NCI-H2196 treated with DMSO at 0.1 percent for 48 hours (cell line): Measurements from ENCODE around the gene ST6GALNAC6.
"Not testable (repeated sequence)": the region's sequence is repeated elsewhere in the genome, so short reads cannot be mapped to it uniquely, and the experiment has no call there.

Experiments
- DNase-seq: peaks from one replicate; lab custom pipeline; 2025; ENCODE audit not compliant: unreplicated experiment; lab: John Stamatoyannopoulos, UW

Gene ST6GALNAC6

DNA sequence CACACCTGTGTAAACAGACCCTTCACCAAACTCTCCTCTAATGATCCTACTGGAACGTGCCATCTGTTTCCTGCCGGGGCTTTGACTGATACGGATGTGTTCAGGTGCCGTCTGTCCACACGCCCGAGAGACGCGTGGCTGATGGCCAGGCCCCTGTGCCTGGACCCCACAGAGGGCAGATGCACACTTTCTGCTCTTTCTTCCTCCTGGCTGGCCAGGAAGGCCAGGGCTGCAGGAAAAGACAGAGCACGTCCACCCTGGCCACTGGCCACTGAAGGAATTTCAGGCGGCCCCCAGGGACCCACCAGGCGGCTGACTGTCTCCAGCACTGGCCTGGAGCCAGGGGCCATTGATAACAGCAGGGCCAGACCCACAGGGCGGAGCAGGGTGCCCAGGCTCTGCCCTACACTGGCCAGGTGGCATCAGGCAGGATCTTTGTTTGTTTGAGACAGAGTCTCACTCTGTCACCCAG is 41.3 kb downstream of the ST6GALNAC6 start:
- DNase-seq: no peak

DNA sequence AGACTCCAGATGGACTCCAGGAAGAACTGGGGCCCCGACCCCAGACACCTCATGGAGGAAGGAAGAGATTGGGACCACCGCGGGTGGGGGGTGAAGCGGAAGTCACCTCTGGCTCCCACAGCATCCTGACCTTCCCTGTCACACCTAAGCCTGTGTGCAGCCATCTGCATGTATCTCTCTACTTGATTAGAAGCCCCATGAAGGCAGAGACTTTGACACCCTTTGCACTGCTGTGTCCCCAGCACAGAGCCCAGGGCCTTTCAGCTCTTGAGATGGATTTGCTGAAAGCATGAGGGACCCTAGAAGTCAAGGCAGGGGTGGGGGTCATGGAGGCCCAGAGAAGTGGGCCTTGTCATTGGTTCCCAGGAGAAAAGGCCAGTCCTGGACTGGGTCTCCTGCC is 42.1 kb downstream of the ST6GALNAC6 start:
- no peak for DNase-seq

DNA sequence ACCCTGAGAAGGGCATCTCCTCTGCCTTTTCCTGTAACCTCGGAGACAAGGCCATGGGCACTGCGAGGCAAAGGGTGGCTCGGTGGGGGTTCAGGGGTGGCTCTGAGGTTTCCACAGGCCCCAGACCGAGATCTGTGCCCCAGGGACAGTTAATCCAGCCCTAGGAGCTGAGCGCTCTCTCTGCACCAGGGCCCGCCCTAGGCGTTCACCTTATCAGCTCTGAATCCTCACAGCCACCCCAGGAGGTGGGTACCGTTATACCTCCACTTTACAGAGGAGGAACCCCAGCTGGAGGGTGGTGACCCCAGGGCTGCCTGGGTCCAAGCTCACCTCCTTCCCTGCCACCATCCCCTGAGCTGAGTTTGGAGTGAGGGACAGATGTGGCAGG is 42.7 kb downstream of the ST6GALNAC6 start:
- DNase-seq: no peak

DNA sequence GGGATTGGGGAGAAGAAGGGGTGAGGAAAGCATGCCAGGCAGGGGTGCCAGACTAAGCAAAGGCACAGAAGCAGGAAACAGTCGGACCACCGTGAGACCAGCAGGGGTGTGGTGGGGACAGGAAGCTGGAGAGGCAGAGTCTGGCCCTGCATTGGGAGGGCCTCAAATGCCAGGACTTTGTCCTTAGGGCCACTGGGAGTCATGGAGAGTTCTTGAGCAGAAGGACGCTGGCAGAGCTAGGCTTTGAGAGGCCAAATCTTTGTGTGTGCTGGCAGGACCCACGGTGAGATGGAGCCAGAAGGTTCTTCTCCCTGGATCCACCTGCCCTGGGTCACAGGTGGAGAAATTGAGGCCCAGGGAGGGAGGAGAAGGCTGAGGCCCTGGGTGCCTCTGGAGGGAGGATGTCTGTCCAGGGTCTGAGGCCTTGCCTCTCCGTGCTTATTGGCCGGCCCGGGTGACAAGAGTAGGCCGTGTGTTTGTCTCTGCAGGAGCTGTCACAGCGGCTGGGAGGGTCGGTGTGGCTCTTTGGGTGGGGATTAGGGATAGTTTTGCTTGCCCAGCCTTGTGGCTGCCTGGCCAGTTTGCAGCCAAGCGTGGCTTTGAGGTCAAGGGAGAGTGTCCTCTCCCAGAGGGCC is 43.2 kb downstream of the ST6GALNAC6 start:
- no peak for DNase-seq

DNA sequence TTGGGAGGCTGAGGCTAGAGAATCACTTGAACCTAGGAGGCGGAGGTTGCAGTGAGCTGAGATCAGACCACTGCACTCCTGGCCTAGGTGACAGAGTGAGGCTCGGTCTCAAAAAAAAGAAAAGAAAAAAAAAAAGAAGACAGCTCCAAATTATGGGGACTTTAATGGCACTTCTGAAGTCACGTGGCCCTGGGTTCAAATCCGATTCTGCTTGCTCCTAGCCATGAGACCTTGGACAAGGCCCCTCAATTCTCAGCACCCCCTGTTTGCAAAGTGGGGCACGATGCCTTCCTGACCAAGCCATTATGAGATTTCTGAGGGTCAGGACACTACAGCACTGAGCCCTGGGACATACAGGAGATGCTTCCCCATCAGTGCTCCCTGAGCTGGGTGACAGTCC is 43.9 kb downstream of the ST6GALNAC6 start:
- no peak for DNase-seq

DNA sequence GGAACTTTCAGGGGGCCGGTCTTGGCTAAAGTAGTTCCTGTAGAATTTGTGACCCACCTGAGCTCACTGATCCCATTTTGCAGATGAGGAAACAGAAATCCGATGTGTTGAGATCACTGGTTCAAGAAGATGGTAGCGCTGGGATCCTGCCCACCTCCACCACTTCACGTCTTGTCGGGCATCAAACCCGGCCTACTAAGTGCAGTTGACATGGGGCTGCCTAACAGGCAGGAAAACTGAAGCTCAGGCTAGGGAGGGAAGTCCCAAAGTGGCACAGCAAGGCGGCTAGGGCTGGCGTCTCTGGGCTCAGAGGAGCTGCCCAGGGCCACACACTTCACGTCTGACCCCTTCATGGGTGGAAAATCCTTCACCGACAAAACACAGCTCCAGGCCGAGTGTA is 44.4 kb downstream of the ST6GALNAC6 start:
- DNase-seq: no peak

DNA sequence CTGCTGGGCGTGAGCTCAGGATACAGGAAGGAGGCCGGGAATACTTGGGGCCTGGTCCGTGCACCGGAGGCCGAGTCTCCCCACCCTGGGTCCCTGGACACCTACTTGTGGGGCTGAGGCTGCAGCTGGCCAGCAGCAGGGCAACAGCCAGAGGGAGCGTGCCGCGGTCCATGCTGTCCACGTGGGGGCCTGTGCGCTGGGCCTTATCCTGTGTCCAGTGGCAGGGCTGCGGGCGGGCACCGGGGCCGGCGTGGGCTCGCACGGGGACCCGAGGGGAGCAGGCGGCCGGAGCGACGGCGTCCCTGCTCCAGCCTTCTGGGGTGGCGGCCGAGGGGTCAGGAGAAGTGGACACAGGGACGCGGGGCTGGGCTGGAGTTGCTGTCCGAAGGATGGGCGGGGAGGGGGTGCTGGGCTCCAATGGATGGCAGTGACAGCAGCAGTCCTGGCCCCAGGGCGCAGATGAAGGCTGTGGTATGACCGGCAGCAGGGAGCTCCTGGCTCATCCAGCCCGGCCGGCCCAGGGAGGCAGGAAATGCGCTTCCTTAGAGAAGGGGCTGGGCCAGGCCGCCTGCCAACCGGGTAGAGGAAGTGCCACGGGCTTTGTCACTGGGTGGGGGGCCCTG is 45.1 kb downstream of the ST6GALNAC6 start, which contains the start of gene ENG:
ENG (minus strand) TSS at position 475 of the 623 bp plus-strand sequence; CDS start at position 172, 303 bp downstream.
- no peak for DNase-seq

DNA sequence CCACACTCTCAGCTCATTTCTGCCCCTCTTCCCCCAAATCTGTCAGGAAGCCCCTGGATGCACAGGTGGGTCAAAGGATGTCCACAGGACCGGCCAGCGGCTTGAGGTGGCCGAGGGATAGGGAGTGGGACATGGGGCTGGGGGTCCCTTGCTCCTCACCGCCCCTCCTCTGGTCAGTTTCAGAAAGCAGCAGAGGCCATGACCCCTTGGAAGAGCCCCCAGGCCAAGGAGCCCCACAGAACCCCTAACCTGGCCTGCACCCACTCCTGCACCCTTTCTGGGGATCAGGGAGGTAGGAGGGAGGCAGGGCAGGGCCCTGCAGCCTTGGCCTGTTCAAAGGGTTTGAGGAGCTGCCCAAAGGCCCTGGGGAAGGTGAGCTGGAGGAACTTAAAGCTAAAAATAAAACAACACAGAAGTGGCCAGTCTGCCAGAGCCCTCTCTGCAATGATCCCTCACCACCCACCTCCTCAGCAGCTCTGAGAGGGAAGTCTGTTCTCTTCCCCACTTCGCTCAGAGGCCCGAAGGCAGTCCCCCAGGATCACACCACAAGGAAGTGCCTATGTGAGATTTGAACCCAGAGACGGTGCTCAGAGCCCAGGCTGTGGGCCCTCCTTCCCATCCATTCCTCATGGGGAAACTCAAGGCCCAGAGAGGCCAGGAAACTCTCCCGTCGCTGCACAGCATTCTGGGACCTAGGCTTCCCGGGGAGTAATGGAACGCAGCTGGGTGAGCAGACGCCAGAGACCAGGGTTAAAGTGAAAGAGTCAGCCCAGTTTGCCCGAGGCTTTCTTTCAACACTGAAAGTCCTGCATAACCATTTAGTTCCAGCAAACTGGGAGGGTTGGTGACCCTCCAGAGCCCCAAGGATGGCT is 45.9 kb downstream of the ST6GALNAC6 start:
- no peak for DNase-seq

DNA sequence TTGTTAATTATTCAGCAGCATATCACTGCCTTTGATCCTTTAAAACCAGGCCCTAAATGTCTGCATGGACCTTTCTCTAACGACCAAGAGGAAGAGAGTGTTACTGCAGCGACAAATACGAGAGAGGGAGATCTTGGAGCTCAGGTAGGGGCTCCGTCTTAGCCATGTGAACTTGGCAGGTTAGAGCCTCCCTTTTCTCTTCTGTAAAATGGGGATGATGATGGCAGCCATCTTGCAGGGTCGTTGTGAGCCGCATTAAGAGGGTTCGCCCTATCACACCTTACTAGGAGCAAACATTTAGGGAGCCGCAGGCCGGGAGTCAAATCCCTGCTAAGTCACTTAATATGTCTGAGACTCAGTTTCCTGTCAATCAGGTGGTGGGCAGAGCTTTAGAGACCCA is 46.6 kb downstream of the ST6GALNAC6 start:
- no peak for DNase-seq

DNA sequence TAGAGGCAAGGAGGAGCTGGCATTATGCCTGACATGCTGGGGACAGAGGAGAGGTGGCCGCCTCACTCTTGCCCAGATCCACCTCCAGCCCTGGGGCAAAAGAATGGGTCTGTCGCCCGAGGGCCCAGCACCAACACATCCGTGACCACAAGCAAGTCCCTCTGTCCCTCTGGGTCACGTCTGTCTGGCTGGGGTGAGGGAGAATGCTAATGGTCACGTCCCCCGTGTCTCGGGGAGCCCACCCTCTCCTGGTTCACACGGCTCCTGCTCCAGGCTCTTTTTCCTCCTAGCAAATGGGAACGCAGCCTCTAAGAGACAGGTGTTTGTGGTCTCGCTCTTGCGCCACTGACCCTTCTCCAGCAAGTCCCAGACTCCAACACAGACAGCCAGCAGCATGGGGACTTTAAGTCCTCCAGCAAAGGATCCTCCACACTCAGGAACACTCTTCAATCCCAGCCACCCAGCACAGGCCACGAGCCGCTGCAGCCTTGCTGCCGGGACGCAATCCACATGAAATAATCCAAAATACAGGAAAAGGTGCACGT is 49.0 kb downstream of the ST6GALNAC6 start:
- DNase-seq: no peak

DNA sequence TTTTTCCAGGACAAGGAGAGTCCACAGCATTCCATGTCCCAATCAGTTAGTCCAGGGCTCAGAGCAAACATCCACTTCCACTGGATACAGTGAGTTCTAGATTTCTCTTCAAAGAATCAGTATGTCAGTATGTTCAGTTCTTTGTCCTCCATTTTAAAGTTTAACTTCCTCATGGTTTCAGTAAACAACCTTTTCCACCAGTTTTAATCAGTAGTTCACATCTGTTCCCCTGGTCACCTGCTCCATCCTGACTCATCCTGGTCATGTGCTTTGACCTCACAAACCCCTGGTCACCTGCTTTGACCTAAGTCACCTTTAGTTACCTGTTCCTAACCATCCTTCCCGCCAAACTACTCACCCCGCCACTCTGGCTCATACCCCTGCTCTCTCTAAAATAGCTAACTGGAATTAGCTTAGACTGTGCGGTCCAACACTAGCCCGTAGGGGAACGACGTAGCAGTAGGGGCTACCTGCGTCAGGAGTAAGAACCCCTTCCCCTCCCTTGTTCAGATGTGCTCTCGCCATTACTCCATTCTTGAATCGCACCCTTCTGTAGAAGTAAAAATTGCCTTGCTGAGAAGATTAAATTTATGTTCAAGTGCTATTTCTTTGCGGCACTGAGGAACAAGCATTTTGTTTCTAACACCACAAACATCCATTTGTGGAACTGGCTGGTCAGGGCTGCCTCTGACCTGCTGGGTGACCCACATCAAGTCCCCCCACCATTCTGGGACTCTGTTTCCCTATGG is 50.5 kb downstream of the ST6GALNAC6 start:
- no peak for DNase-seq

DNA sequence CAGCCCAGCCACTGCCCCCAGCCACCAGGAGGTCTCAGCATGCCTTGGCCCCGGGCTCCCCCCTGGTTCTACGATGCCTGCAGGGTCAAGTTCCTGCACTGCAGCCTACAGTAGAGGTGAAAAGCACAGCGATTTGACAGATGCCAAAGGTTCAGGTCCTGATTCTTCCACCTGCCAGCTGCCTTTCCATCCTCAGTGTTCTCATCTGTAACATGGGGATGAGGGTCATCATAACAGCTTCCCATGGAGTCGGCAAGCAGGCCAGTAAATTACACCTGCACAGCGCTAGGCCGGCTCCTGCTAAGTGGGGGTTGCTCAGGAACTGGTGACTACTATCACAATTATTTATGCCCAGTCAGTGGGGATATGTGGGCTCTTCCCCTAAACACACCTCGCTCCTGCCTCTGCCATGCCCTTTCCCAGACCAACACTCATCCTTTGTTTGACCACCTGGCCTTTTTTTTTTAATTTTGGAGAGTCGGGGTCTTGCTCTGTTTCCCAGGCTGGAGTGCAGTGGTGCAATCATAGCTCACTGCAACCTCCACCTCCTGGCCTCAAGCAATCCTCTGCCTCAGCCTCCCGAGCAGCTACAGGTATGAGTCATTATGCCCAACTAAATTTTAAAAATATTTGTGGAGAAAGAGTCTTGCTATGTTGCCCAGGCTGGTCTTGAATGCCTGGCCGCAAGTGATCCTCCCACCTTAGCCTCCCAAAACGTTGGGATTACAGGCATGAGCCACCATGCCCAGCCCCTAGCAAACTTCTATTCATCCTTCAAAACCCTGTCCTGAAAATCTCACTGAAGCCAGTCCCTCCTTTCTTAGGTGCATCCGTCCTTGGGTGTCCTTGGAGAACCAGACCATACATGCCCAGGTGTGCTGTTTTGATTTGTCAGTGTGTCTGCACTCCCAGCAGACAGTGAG is 51.3 kb downstream of the ST6GALNAC6 start:
- DNase-seq: no peak

DNA sequence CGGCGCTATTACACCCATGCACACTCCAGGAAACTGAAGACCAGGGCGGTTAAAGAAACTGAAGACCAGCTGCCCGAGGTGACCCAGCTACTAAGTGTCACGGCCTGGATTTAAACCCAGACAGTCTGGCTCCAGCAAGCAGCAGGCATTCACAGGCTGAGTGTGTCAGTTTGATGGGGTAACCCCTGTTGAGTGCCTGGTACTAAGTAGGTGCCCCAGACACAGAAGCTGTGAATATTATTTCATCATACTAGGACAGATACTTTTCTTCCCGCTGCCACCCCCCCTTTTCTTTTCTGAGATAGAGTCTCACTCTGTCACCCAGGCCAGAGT is 52.3 kb downstream of the ST6GALNAC6 start:
- DNase-seq: no peak

DNA sequence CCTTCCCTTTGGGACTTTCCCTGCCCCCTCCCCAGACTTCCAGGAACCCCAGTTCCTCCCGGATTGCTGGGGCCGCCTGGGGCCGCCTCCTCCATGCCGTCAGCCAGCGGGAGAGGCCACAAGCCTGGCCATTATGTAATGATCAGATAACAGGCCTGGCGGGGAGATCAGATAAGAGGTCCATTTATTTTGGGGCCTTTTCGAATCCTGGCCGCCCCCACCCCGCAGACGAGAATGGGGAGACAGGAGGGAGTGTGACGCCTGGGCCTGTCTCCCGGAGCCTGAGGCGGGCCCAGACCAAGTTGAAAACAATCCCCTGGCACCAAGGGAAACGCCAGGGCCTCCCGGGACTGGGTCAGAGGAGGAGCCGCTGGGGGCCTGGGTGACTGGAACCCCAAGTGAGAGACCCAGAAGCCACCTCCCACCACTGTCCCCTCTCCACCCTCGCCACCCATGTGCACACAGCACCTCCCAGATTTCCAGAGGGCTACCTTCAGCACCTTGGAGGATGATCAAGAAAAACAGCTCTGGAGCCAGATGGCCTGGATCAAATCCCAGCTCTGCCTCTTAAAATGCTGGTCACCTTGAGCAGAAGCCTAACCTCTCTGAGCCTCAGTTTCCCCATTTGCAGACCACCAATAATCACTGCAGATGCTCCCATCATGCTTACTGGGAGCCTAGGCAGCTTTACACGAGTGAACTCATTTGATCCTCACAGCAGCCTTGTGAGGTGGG is 52.8 kb downstream of the ST6GALNAC6 start:
- DNase-seq: no peak

DNA sequence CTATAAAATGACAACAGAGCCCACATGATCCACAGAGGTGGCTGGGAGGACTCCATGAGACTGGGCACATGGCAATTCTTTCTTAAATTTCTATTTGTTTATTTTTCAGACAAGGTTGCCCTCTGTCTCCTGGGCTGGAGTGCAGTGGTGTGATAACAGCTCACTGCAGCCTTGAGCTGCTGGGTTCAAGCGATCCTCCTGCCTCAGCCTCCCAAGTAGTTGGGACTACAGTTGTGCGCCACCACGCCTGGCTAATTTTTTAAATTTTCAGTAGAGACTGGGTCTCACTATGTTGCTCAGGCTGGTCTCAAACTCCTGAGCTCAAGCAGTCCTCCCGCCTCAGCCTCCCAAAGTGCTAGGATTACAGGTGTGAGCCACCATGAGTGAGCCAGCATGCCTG is 53.8 kb downstream of the ST6GALNAC6 start:
- not testable (repeated sequence) for DNase-seq

DNA sequence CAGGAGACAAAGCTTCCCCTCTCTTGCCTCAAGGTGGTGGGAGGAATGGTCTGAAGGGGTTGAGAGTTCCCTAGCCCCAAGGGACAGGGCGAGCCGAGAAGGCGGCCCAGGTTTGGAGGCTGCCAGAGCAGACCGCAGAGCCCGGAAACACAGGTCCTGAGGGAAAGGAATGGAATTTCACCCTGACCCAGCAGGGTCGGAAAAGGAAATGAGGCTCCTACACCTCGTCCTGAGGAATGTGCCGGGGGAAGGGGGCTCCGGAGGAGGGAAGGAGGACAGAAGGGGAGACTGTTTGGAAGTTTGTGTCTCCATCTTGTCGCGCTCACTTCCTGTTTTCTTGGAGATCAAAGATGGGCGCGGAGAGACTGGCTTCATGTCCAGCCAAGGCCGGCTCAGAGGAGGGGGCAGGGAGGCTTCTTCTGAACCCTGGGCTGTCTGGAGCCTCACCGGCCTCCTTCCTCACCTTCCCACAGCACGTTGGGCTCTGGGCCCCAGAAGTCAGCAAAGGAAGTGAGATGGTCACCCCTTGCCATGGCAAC is 54.5 kb downstream of the ST6GALNAC6 start:
- DNase-seq: no peak

DNA sequence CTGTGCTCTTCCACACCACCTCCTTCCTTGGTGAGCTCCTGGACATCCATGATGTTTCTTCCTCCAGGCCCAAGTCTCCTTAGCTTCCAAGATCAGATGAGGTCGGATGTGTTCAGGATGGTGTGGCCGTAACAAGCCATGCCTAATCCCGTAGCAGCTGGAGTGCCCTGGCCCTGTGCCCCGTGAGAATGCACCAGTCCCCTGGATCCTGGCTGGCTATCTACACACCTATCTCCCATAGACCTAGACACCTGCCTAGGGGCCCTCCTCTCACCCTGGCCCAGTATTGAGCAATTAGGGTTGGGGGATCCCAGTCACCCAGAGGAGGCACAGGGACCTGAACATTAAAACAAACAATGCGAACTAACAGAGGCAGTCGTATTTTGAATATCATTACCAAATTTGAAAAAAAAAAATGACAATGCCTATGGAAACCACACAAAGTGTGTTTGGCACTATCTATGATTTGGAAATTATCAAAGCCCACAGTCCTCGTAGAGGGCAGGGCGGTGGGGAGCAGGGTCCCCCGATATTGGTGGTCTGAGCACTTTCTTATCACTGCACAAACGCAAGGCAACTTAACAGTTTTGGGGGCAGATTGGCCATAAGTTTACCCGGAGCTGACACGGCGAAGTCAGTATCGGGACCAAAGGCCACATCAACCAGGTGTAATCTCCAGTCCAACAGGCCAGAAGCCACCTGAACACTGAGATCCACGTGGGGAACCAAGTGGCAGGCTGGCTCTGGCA is 58.1 kb downstream of the ST6GALNAC6 start:
- DNase-seq: no peak

DNA sequence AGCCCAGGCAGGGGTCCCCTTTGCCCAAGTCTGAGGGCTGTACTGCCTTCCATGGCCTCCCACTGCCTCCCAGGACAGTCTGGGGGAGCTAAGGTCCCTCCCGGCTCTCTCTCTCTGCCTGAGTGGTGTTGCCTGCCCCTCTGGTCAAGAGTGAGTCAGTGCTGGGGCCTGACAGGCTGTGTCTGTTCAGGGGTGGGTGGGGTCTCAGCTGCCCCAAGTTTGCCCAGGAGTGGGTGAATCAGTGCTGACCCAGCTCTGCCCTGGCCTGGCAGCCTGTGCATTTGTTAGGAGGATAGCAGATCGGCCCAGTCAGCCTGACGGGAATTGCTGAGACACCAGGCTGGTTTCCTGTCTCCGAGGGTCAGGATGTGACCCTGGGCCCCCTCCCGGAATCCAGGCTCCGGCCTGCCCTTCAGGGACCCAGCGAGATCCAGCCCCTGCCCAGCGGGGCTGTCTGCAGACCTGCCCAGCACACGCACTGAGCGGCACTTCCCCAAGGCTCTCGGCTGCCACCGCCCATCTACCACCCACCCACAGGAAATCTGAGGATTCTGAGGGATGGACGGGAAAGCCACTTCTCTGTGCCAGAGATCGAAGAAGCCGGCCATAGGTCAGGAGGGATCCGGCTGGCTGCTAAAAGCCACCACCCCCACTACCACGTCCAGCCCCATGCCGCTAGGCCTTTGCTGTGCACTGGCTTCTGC is 60.9 kb downstream of the ST6GALNAC6 start:
- DNase-seq: no peak
